Measurements from ENCODE around the gene RNFT2. TPM values are rescaled to one million over a fixed set of nuclear protein-coding genes. Genes with fewer than 3 reads are reported as not detected.

The RNFT2 gene
- total RNA-seq, 1 donor from 2014 or later = 2.6 TPM

DNA sequence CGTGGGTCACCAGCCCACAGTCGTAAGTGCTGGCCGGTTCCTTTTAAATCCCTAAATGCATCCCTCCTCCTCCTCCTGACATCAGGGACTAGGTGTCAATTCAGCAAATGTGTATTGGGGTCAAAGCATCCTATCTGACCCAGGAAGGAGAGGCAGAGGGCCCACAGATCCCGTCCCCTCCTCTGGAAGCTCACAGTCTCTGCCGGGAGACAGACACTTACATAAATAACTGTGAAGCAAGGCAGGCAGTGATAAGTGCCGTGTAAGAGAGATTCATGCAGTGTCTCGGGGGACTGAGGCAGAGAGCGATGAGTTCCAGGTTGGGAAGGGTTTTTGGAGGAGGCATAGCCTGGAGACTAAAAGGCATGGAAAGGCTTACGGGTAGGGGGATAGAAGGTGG lies 99.0 kb downstream of the RNFT2 start:
- ATAC-seq (no peak), DNase-seq (no peak)
- TF ChIP-seq CTCF (IDR thresholded peaks at IDR 0.05) = no peak
- Histone ChIP-seq H3K4me3 (no peak overlapping the region), H3K4me1 (no peaks in the 10 kb centered on the region), H3K9me3 (no peaks in the 10 kb centered on the region), H3K36me3 (no peaks in the 10 kb centered on the region), H3K27ac (no peak overlapping the region), H3K27me3 (no peaks in the 10 kb centered on the region)
- intact Hi-C loops (cut with DNase I) = no loop called here

GRCh38 chr12:116838365-116838764 lies 100.2 kb downstream of the RNFT2 start:
- TF ChIP-seq CTCF (IDR thresholded peaks at IDR 0.05) = no peak
- ATAC-seq (no peak), DNase-seq (no peak)
- H3K9me3 ChIP-seq = no peaks in the 10 kb centered on the region
- no peaks in the 10 kb centered on the region for H3K36me3 ChIP-seq
- H3K4me3 ChIP-seq = no peak overlapping the region
- intact Hi-C loops (cut with DNase I) = no loop called here
- H3K4me1 ChIP-seq = no peaks in the 10 kb centered on the region
- no peak overlapping the region for H3K27ac ChIP-seq
- H3K27me3 ChIP-seq = no peaks in the 10 kb centered on the region

DNA sequence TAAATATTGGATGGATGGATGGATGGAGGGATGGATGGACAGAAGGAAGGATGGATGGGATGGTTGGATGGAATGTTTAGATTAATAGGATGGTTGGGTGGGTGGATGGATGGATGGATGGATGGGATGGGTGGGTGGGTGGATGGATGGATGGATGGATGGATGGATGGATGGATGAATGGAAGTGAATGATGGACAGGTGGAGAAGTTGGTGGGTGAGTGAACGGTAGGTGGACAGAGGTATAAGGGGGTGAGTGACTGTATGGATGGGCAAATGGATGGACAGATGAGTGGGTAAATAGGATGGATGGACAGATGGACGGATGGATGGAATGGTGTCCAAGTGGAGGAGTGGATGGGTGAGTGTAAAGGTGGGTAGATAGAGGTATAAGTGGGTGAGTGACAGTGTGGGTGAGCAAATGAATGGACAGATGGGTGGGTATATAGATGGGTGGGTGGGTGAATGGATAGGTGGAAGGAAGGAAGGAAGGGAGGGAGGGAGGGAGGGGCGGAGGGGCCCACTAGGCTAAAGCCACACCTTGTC lies 101.2 kb downstream of the RNFT2 start:
- H3K36me3 ChIP-seq = no peaks in the 10 kb centered on the region
- DNase-seq (no peak), ATAC-seq (no peak)
- no peaks in the 10 kb centered on the region for H3K27me3 ChIP-seq
- intact Hi-C loops (cut with DNase I) = no loop called here
- H3K4me3 ChIP-seq = no peak overlapping the region
- H3K4me1 ChIP-seq = no peaks in the 10 kb centered on the region
- no peak for TF ChIP-seq CTCF (IDR thresholded peaks at IDR 0.05)
- H3K27ac ChIP-seq = no peak overlapping the region
- H3K9me3 ChIP-seq = no peaks in the 10 kb centered on the region

- no peaks in the 10 kb centered on the region for H3K4me1 ChIP-seq
- no peak for DNase-seq
- no peak overlapping the region for H3K27ac ChIP-seq
- H3K4me3 ChIP-seq = no peak overlapping the region
- no peaks in the 10 kb centered on the region for H3K9me3 ChIP-seq
- no peaks in the 10 kb centered on the region for H3K27me3 ChIP-seq
- no peaks in the 10 kb centered on the region for H3K36me3 ChIP-seq
- no peak for ATAC-seq
- TF ChIP-seq CTCF (IDR thresholded peaks at IDR 0.05) = no peak
- intact Hi-C loops (cut with DNase I) = no loop called here
Measured at GRCh38 chr12:116843085-116843484, 105.0 kb downstream of the RNFT2 start.

DNA sequence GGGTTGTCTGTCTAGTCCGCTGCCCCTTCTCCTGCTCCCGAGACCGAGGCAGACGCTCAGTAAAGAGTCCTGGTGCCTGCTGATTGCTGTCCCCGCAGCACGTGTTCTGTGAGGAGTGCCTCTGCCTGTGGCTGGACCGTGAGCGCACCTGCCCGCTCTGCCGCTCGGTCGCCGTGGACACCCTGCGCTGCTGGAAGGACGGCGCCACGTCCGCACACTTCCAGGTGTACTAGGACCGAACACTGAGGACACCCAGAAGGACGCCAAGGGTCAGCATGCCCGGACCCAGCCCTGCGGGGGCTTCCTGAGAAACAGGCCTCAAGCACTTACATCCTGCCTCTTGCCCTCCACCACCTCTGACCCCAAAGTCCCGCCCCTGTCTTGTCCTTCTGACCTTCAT lies 111.1 kb downstream of the RNFT2 start:
- intact Hi-C loops (cut with DNase I) = no loop called here
- ATAC-seq = no peak

More for the DNA sequence above, 111.1 kb downstream of the RNFT2 start:
- no peaks in the 10 kb centered on the region for H3K4me1 ChIP-seq
- DNase-seq = no peak
- no peaks in the 10 kb centered on the region for H3K36me3 ChIP-seq
- no peak overlapping the region for H3K27ac ChIP-seq
- H3K4me3 ChIP-seq = no peak overlapping the region
- no peak for TF ChIP-seq CTCF (IDR thresholded peaks at IDR 0.05)
- no peaks in the 10 kb centered on the region for H3K27me3 ChIP-seq
- no peaks in the 10 kb centered on the region for H3K9me3 ChIP-seq

Data from upper lobe of right lung (tissue), 1 donor.